Glutamatergic neuron (in vitro differentiated cells): ENCODE measurements around the gene CENPM. TPM values are rescaled to one million over a fixed set of nuclear protein-coding genes. Genes with fewer than 3 reads are reported as not detected.

Experiments used
- DNase-seq: peaks from one replicate; pipeline ENCODE4 v3.0.0; 2022
- H3K27ac Mint-ChIP-seq: one replicate; pipeline ENCODE4 v1.8.0; 2020; ENCODE audit warnings: mild to moderate bottlenecking, mixed read lengths, inconsistent platforms; ENCODE audit not compliant: unreplicated experiment
- H3K27me3 Mint-ChIP-seq: one replicate; pipeline ENCODE4 v1.8.0; 2020; ENCODE audit warnings: mild to moderate bottlenecking, moderate library complexity, mixed read lengths, inconsistent platforms; ENCODE audit not compliant: unreplicated experiment
- H3K36me3 Mint-ChIP-seq: one replicate; pipeline ENCODE4 v1.8.0; 2020; ENCODE audit warnings: mild to moderate bottlenecking, mixed read lengths, inconsistent platforms; ENCODE audit not compliant: unreplicated experiment
- H3K4me1 Mint-ChIP-seq: one replicate; pipeline ENCODE4 v1.8.0; 2020; ENCODE audit warnings: mild to moderate bottlenecking, low read depth, mixed read lengths, inconsistent platforms; ENCODE audit not compliant: unreplicated experiment
- H3K4me3 Mint-ChIP-seq: one replicate; pipeline ENCODE4 v1.8.0; 2020; ENCODE audit warnings: mild to moderate bottlenecking, mixed read lengths, inconsistent platforms; ENCODE audit not compliant: unreplicated experiment
- H3K9me3 Mint-ChIP-seq: one replicate; pipeline ENCODE4 v1.8.0; 2020; ENCODE audit warnings: mild to moderate bottlenecking, moderate library complexity, mixed read lengths, inconsistent platforms; ENCODE audit not compliant: unreplicated experiment
- total RNA-seq: library from RNA; stranded (reverse); fragmentation: NEBNext Ultra II Directional; extraction: Animal tissue kit (Norgen Biotek cat#: 25700); gene quantifications from one replicate; pipeline ENCODE4 v1.2.1, GENCODE V29; 2021; ENCODE audit not compliant: unreplicated experiment
- TF ChIP-seq, protein P1 (sequence below): fragments of 200-600 bp; sonication (generic); IDR thresholded peaks from one replicate; pipeline ENCODE4 v1.5.0; 2021; ENCODE audit not compliant: partially characterized antibody, unreplicated experiment

CENPM gene
- total RNA-seq, 1 donor from 2014 or later = 3.4 TPM

- TF ChIP-seq, protein P1, sequence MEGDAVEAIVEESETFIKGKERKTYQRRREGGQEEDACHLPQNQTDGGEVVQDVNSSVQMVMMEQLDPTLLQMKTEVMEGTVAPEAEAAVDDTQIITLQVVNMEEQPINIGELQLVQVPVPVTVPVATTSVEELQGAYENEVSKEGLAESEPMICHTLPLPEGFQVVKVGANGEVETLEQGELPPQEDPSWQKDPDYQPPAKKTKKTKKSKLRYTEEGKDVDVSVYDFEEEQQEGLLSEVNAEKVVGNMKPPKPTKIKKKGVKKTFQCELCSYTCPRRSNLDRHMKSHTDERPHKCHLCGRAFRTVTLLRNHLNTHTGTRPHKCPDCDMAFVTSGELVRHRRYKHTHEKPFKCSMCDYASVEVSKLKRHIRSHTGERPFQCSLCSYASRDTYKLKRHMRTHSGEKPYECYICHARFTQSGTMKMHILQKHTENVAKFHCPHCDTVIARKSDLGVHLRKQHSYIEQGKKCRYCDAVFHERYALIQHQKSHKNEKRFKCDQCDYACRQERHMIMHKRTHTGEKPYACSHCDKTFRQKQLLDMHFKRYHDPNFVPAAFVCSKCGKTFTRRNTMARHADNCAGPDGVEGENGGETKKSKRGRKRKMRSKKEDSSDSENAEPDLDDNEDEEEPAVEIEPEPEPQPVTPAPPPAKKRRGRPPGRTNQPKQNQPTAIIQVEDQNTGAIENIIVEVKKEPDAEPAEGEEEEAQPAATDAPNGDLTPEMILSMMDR = no peak
- Mint-ChIP-seq H3K9me3 (peaks cover 1% of the 10 kb centered on the region), H3K36me3 (no peaks in the 10 kb centered on the region), H3K27ac (no peak overlapping the region), H3K27me3 (peaks cover 2% of the 10 kb centered on the region), H3K4me3 (no peak overlapping the region), H3K4me1 (no peaks in the 10 kb centered on the region)
- no peak for DNase-seq
Observed at GRCh38 chr22:41936894-41937169, 10.1 kb downstream of the CENPM start.

GRCh38 chr22:41935509-41935908 is 11.4 kb downstream of the CENPM start:
- H3K4me1 Mint-ChIP-seq = peaks cover 2% of the 10 kb centered on the region
- peaks cover 1% of the 10 kb centered on the region for H3K9me3 Mint-ChIP-seq
- no peak overlapping the region for H3K27ac Mint-ChIP-seq
- no peaks in the 10 kb centered on the region for H3K36me3 Mint-ChIP-seq
- TF ChIP-seq, protein P1 = no peak
- H3K27me3 Mint-ChIP-seq = peaks cover 4% of the 10 kb centered on the region
- no peak overlapping the region for H3K4me3 Mint-ChIP-seq
- no peak for DNase-seq

DNA sequence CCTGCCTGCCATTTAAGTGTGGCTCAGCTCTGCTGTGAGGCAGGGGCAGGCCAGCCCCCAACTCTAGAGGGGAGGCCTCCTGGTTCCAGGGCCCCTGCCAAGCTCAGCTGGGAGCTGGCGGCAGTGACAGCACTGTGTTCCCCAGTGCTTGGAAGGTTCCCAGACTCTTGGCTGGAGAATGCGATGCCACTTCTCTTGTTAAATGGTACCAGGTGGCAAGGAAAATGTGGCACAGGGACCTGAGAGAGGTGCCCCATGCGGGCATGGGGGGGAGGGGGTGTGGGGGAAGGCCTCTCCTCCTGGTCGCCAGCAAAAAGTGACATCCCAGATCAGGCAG is 12.0 kb downstream of the CENPM start:
- H3K4me1 Mint-ChIP-seq = peaks cover 2% of the 10 kb centered on the region
- H3K4me3 Mint-ChIP-seq = no peak overlapping the region
- TF ChIP-seq, protein P1 = no peak
- H3K27ac Mint-ChIP-seq = no peak overlapping the region
- peaks cover 4% of the 10 kb centered on the region for H3K27me3 Mint-ChIP-seq
- H3K36me3 Mint-ChIP-seq = no peaks in the 10 kb centered on the region
- peaks cover 1% of the 10 kb centered on the region for H3K9me3 Mint-ChIP-seq
- no peak for DNase-seq

DNA sequence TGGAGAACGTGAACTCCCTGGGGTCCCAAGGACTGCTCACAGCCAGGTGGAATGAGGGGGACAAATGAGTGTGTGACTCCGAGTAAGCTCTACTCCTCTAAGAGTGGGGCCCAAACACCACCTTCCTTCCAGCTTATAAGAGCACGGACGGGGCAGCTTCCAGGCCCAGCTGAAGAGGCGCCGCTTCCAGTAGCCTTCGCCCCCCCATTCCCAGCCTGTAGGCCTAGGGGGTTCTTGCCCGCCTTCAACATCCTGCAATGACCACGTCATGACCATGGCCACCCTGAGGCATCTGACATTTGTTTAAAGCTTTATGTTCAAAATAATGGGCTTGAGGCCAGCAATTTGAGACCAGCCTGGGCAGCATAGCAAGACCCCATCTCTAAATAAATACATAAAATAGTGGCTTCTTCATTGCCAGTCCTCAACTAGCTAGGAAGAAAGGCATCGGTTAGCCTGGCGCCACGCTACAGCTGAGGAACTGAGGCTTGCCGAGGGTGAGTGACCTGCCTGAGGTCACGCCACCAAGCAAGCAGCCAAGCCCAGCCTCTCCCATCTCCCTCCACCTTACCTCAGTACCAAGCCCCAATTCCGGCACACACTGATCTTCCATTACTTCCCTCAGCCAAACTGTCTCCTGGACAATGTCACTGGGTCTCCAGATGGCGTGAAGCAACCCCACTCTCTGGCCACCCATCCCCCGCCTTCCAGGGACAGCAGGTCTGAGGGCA is 12.5 kb downstream of the CENPM start:
- Mint-ChIP-seq H3K9me3 (peaks cover 1% of the 10 kb centered on the region), H3K4me3 (no peak overlapping the region), H3K4me1 (peaks cover 2% of the 10 kb centered on the region), H3K36me3 (no peaks in the 10 kb centered on the region), H3K27ac (no peak overlapping the region), H3K27me3 (peaks cover 4% of the 10 kb centered on the region)
- TF ChIP-seq, protein P1 = no peak
- no peak for DNase-seq

DNA sequence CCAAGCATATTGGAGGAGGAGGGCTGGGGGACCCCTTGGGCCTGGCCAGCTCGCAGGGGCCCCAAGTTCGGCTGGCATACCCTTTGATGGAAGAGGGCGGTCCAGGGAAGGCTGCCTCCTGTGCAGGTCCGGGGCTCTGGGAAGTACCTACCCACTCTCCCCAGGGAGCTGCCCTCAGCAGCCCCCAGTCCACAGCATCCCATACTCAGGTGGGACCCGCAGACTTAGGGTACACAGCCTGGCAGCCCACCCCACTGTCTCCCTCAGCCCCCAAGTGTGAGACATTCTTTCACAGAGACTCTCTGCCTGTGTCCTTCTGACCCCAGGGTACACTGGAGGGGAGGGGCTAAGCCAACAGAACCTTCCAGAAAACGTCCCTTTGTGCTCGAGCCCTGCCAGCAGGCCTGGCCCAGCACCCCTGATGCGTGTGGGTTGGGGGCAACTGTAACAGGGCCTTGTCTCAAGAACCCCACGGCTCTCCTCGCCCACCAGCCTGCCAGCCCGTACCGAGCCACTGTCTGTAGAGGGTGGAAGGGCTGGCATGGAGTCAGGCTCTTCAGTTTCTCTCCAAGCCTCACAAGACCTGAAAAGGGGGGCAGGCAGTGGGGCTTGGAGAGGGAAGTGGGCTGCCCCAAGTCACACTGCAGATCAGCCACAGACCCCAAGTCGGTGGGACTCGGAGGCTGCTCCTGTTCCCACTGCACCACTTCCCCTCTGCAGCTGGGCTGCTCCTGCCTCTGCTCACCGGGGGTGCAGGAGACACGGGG is 13.4 kb downstream of the CENPM start:
- Mint-ChIP-seq H3K36me3 (no peaks in the 10 kb centered on the region), H3K27me3 (peaks cover 4% of the 10 kb centered on the region), H3K4me1 (peaks cover 2% of the 10 kb centered on the region), H3K4me3 (no peak overlapping the region), H3K9me3 (peaks cover 1% of the 10 kb centered on the region), H3K27ac (no peak overlapping the region)
- TF ChIP-seq, protein P1 = no peak
- no peak for DNase-seq
